ENCODE results near the gene TXLNG. TPM values are rescaled to one million over a fixed set of nuclear protein-coding genes. Genes with fewer than 3 reads are reported as not detected.
"Not testable (repeated sequence)": the region's sequence is repeated elsewhere in the genome, so short reads cannot be mapped to it uniquely, and the experiment has no call there.

TXLNG gene
- total and polyA plus RNA-seq, 2 donors (not counting 3 experiments of a cell fraction or from before 2014, with no cell fraction given), result 6.8 to 7.6 TPM

DNA sequence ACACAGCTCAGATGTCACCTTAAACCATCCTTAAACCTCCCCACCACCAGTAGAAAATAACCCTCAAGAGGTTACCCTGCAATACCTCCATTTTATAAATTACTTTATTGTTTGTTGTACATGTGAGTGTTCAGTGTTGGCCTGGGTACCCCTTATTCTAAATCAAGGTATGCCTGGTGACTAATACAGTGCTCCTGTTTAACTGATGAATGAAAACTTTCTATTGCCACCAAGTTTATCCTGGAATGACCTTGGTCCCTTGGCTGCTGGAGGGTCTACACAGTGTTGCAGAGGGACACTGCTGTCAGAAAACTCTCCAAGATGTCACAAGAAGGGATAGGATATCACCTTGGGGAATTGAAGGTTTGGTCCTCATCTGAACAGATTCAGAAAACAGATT, 7.3 kb upstream of the TXLNG start:
- H2AFZ ChIP-seq (ENCODE audit: low read depth, low read length), result no peak overlapping the region
- no peak overlapping the region for H3K4me2 ChIP-seq (ENCODE audit: insufficient read depth, low read length)
- CTCF ChIA-PET, result no interaction called here
- POLR2A ChIA-PET, result no interaction called here
- H3K4me1 ChIP-seq (ENCODE audit: control insufficient read depth, extremely low read depth, insufficient read depth, low read length), result no peaks in the 10 kb centered on the region
- intact Hi-C loops (cut with micrococcal nuclease), result no loop called here
- H3K79me2 ChIP-seq (ENCODE audit: control insufficient read depth, insufficient read depth, low read length), result no peaks in the 10 kb centered on the region
- H3K9ac ChIP-seq (replicated peaks; ENCODE audit: extremely low read depth, insufficient read depth, low read length), result no peak overlapping the region
- BruUV-seq (replicated peaks), result no TSS peak
- TF ChIP-seq JUN (IDR thresholded peaks at IDR 0.05; ENCODE audit: borderline replicate concordance, insufficient read depth, insufficient read length, low read depth) (no peak), POLR2AphosphoS5 (IDR thresholded peaks at IDR 0.05; ENCODE audit: insufficient read depth, low read depth, low read length) (no peak)
- H3K27me3 ChIP-seq (ENCODE audit: control insufficient read depth in 2 of 2, insufficient read depth in 2 of 2, low read length in 2 of 2), result no peaks in the 10 kb centered on the region
- dilution Hi-C loops (cut with MboI; ENCODE audit: extremely low pct_ligation_motif_present, low sequenced_read_pairs), result no loop called here
- H4K20me1 ChIP-seq (replicated peaks; ENCODE audit: control insufficient read depth, extremely low read depth, insufficient read depth, low read length), result no peaks in the 10 kb centered on the region
- FAIRE-seq (no peak), DNase-seq (ENCODE audit: low read depth, low spot score) (no peak)
- no peak overlapping the region for H3K4me3 ChIP-seq (replicated peaks in 1 of 3; ENCODE audit: insufficient read depth in 1 of 3, low read depth in 1 of 3, low read length in 3 of 3)
- no peaks in the 10 kb centered on the region for H3K9me3 ChIP-seq (replicated peaks; ENCODE audit: control insufficient read depth, insufficient read depth, low read length)
- no peaks in the 10 kb centered on the region for H3K9me1 ChIP-seq (replicated peaks; ENCODE audit: control insufficient read depth, extremely low read depth, insufficient read depth, low read length)
- no peaks in the 10 kb centered on the region for H3K36me3 ChIP-seq (ENCODE audit: control insufficient read depth in 2 of 2, extremely low read depth in 1 of 2, insufficient read depth in 2 of 2, low read length in 2 of 2)
- no peak overlapping the region for H3K27ac ChIP-seq (ENCODE audit: insufficient read depth, low read depth, low read length)

DNA sequence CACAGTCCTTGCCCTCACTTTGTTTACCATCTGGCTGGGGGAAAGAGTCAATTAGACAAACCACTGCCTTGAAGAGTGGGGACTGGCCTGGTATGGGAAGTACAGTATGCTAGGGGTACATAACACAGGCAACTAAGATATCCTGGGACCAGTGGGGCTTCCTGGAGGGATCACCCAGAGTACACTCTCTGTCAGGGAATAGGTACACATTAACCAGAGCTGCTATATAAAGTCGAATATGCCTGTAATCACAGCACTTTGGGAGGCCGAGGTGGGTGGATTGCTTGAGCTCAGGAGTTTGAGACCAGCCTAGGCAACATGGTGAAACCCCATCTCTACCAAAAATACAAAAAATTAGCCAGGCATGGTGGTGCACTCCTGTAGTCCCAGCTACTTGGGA, 6.5 kb upstream of the TXLNG start:
- H3K4me3 ChIP-seq (replicated peaks in 1 of 3; ENCODE audit: insufficient read depth in 1 of 3, low read depth in 1 of 3, low read length in 3 of 3); H3K9me3 ChIP-seq (replicated peaks; ENCODE audit: control insufficient read depth, insufficient read depth, low read length); H4K20me1 ChIP-seq (replicated peaks; ENCODE audit: control insufficient read depth, extremely low read depth, insufficient read depth, low read length); H3K27me3 ChIP-seq (ENCODE audit: control insufficient read depth in 2 of 2, insufficient read depth in 2 of 2, low read length in 2 of 2); H3K9me1 ChIP-seq (replicated peaks; ENCODE audit: control insufficient read depth, extremely low read depth, insufficient read depth, low read length); H3K9ac ChIP-seq (replicated peaks; ENCODE audit: extremely low read depth, insufficient read depth, low read length); H3K27ac ChIP-seq (ENCODE audit: insufficient read depth, low read depth, low read length); DNase-seq (ENCODE audit: low read depth, low spot score); H2AFZ ChIP-seq (ENCODE audit: low read depth, low read length); POLR2A ChIA-PET; FAIRE-seq; BruUV-seq (replicated peaks); intact Hi-C loops (cut with micrococcal nuclease); H3K36me3 ChIP-seq (ENCODE audit: control insufficient read depth in 2 of 2, extremely low read depth in 1 of 2, insufficient read depth in 2 of 2, low read length in 2 of 2); dilution Hi-C loops (cut with MboI; ENCODE audit: extremely low pct_ligation_motif_present, low sequenced_read_pairs); H3K4me1 ChIP-seq (ENCODE audit: control insufficient read depth, extremely low read depth, insufficient read depth, low read length); CTCF ChIA-PET; H3K79me2 ChIP-seq (ENCODE audit: control insufficient read depth, insufficient read depth, low read length); H3K4me2 ChIP-seq (ENCODE audit: insufficient read depth, low read length): not testable (repeated sequence)

Data from endothelial cell of umbilical vein (primary cell).